NCI-H748 treated with DMSO at 0.1 percent for 48 hours (cell line): ENCODE measurements around the gene ICE1.
A peak's percentile ranks its signal among the peaks of the same experiment; 100 is the strongest.
"Not testable (repeated sequence)": the region's sequence is repeated elsewhere in the genome, so short reads cannot be mapped to it uniquely, and the experiment has no call there.

ENCODE experiments used
- DNase-seq: peaks from one replicate; lab custom pipeline; 2025; lab: John Stamatoyannopoulos, UW

The ICE1 gene, protein sequence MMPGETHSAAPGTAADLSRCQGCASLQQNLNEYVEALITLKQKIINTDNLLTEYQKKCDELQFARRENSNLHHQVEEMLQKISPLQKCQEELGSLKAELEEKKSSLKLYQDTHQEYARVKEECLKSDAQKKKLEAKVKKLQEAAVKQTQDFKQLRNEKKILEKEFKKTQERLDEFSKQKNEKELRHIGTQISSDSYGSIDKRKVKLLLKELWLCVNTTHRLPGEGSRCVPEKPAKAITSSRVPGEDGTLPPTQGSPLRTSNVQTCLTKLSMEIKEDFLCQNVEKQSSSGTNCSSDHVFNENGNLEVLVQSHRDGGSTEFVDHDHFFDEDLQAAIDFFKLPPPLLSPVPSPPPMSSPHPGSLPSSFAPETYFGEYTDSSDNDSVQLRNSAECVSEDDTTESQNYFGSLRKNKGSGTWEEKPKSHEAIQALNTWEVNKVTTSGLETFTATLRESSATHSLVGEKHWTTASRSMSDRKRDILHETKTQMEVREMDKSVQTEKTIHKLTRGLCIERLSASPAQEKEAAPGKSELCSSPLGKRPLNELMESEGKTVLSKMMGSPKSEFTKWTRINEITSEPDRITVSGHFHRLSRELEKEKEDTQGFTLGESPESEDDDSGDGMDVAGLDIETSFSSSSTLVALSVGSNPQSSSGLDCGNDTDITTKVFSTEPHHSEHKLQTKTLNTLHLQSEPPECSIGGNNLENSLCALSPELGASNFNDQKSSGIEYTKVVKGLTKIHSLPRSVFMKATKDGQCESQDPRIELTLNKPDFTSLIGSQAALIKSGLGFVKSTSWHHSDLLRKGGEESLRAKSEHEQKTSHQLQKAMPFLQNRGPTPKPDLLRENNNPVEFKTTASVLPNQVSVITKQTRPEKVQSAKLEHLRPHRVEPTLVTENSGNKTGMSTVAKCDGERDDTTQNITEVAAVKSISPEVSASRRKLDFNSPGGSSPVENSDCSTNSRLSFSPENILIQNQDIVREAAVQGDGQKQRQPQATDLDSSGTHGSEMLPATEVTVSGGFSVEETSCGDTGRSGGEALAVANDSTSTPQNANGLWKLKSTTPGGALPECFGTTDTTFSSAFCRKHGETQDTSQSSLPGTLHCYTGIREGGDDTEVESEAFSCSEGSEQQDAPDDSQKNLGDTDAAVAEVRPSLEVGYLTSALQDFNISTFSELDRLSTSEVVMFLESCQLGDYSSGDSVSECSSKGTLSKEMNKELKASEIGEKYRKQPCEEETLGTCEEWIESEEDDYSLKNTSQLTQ (N-terminal part only)

DNA sequence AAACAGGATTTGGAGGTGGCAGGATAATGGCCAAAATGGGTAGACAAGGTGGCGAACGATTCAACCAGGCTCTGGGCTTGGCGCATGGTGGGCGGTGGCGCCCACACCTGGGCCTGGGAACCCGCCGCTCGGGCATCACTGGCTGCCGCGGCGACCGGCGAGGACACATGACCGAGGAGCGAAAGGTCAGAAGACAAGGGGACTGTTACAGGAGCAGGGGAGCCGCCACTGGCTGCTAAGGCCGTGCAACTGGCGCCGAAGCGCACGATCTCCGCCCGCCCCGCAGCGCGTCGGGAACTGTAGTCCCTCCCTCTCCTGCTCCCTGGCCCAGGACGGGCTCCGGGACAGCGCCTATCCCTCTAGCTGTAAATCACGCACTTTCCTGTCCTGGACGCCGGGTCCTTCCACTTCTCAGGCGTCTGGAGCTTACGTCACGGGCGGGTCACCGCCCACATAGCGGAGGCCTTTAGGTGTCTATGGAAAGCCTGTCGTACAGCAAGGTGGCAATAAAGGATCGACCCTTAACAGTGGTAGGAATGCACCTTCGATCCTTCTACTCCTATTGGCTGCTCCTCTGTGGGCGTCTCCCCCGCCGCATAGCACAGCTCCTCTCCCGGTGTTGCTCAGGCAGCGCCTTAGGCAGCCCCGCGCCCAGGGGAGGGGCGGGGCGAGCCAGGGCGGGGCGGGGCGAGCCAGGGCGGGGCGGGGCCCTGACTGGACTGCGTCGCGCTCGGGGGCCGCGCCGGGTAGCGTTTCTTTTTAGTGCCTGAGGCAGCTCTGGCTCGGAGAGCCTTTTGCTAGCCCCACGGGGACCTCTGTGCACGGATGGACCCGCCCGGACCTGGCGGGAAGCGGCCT is at the start of gene ICE1:
Gene ICE1, plus strand, starts transcription at position 717 of the 858 bp plus-strand sequence. CDS start 239 bp downstream, outside the sequence.
- peak; percentile 100 for DNase-seq

DNA sequence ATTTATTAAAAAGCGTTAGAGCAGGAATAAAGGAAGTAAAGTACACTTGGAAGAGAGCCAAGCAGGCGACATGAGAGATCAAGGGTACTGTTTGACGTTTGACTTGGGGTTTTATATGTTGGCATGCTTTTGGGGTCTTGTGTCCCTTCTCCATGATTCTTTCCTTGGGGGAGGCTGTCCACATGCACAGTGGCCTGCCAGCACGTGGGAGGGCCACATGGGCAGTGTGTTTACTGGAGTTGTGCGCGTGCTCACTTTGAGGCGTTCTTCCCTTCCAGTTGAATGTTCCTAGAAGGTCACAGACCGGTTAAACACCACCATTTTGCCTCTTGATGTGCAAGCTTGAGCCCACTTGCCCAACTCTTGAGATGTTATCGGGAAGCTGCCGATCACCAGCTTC is 49.5 kb upstream of the ICE1 start:
- DNase-seq = no peak

DNA sequence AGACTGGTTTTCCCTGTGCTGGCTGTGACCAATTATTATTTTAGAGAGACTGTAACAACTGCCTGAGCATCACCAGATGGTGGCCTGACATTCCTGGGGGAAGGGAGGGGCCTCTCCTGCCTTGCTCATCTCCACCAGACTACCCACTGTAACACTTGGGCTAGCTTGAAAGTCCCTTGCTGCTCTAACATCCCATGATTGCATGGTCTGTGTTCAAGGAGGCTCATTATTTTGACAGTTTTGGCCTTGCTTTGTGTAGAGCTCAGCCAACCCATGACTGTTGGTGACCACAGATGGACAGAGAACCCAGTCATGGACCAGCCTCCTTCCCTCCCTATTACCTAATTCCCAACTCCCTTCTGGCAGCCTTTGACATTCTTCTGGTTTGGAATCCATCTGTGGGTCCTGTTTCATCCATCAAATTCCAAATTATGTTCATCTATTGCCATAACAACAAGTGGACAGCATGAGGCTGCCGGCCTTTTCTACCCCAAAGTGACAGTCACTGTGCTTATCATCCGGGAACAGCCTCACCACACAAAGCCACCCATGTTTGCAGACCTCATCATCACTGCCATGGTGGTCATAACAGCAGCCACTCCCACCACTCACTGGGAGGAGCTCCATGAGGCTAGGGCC is 49.0 kb upstream of the ICE1 start:
- DNase-seq = no peak

DNA sequence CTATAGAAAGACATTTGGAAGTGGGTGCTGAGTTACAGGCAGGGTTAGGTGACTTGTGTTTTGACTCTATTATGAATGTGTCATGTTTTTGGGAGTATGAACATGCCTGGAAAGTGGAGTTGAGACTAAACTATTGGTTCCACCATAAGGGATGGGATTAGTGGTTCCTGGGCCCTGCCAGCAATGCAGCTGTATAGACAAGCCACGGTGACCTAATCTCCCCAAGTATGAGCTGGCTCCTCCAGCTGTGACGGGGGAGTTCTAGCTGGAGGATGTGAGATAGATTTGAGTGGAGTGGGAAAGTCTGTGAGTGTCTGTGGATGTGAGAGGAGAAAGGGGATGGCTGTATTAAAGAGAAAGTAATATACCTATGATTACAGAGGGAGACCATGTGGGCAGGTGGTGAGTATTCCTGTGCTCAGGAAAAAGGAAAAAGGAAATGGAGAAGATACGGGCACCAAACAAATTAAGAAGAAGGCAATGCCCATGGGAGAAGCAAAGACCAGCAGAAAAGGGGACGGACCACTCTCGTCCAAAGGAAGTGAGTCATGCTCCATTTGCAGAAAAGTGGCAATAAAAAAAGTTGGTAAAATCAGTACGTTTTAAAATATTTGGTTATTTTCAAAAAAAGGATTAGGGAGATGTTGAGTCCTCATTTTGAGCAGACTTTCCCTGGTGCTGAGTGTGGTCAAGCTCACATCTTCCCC is 48.3 kb upstream of the ICE1 start:
- DNase-seq = no peak

DNA sequence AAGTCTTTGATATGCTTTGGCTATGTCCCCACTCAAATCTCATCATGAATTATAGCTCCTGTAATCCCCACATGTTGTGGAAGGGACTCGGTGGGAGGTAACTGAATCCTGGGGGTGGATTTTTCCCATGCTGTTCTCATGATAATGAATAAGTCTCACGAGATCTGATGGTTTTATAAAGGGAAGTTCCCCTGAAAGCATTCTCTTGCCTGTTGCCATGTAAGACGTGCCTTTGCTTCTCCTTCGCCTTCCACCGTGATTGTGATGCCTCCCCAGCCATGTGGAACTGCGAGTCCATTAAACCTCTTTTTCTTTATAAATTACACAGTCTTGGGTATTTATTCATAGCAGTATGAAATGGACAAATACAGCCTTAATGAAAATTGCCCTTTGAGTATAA is 44.7 kb upstream of the ICE1 start:
- no peak for DNase-seq

DNA sequence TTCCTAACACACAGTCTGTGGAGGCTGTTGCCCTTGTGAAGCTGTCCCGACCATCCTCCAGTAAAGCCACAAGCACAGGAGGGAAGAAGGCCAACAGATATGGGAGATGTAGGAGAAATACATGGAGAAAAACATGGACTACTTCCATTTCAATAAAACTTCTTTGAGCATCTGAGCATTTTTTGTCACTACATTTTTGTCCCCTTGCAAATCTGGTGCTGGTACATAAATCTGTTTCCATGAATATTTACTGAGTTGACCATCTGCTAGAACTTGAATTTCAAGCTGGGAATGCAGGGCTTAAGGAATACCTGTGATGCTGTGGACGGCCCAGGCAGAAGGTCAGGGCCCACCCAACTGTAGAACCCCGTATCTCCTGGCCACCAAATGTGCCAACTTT is 43.9 kb upstream of the ICE1 start:
- DNase-seq = no peak

DNA sequence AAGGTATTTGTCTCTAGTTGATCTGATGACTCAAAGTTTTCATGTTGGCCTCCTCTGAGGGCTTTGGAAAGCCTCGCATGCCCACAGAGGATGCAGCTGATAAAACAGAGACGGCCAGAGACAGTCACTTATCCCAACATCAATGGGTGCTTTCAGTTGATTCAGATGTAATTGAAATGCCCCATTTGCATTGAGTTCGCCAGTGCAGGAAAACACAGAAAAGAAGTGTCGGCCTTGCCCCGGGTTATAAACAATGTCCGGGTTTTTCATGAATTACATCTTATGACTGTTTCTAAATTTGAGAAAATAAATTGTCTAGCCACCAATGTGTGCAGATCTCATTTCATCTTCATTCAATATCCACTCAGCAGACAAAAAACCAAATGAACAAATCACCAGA is 42.2 kb upstream of the ICE1 start:
- DNase-seq = no peak

DNA sequence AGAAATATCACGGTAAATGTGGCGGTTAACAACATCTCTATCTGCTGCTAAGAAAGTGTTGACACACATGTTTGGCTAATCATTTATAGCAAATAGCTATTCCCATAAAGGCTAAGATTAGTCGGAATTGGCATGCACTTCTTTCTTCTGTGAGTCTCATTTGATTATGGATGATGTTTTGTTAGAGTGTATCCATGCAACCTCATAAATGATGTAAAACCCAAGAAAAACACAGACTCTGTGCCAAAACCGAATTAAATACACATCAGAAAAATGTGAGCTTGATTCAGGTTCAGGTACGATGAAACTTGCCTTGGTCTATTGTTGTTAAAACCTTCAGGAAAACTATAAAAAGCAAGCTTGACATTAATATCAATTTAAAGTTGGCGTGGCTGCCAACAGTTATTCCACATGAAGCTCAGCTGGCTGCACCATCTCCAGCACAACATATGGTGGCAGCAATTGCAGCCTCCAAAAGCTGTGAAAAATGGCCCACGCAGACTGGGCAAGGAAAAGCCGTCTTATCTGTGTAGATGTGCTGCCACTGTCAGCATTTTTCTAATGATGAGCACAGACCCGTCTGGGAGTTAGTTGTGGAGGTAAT is 41.1 kb upstream of the ICE1 start:
- DNase-seq = no peak

DNA sequence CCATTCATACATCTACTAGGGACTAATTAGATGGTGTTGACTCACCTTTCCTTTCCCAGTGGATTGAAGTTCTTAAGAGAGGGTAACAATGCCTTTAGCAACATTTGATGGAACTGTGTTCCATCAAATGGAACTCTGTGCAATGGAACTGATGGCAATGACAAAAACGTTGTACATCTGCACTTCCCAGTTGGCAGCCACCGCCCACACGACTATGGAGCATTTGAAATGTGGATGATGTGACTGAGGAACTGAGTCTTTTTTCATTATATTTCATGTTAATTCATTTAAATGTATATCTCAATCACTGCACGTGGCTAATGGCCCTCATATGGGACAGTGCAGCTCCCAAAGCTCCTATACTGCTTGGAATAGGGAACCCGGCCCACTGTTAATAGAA is 39.0 kb upstream of the ICE1 start:
- no peak for DNase-seq

DNA sequence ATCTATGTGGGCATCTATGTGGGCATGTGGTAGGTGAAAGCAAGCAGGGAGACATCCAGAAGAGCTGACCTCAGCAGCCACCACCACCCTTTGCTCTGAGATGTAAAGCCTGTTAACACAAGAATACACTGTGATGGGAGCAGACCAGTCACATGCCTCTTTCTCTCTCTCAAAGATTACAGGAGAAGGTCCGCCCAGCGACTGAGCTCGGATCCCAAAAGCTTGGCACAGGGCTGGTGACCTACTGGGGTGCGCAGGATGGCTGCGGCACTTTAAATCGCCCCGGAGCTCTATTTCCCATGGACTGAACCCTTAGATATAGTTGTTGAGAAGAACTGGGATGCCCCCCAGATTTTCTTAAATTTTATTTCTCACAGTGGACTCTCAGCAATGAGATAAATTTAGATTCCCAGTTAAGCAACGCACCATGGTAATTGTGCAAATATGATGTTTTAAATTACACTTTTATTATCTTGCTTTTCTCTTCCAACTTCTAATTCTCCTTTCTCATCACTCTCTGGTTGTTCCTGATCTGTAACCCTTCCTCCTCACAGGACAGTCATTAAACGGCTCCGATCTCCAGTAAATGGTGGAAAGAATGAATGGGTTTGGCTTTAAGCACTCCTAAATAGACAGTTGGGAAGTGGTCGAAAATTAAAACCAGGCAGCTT is 37.7 kb upstream of the ICE1 start:
- no peak for DNase-seq

DNA sequence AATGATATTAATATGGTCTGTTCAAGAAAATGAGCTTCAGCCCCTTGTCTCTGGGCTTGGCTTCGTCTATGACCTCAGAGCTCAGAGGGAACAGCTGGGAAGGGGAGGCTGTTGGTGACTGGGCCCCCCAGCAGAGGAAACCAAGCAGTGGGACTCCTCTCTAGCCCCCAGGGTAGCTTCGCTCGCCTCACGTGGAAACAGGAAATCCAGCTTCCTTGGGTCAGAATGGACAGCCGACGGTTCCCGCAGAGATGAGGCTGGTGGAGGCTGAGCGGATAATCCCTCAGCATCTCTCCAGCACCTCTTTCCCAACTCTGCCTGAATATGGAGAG is 37.2 kb upstream of the ICE1 start:
- no peak for DNase-seq

DNA sequence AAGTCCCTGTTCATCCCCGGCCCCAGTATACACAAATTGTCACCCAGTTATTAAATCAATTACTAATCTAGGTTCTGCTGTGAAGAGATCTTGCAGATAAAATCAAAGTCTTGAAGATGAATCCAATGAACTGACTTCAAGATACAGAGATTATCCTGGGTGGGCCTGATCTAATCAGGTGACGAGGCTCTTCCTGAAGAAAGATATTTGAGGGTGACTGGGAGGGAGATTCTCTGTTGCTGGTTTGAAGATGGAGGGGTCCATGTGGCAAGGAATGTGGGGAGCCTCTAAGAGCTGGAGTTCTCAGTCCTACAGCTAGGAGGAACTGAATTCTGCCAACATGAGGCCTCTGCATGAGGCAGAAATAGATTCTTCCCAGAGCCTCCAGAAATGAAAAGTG is 36.1 kb upstream of the ICE1 start:
- DNase-seq = no peak

DNA sequence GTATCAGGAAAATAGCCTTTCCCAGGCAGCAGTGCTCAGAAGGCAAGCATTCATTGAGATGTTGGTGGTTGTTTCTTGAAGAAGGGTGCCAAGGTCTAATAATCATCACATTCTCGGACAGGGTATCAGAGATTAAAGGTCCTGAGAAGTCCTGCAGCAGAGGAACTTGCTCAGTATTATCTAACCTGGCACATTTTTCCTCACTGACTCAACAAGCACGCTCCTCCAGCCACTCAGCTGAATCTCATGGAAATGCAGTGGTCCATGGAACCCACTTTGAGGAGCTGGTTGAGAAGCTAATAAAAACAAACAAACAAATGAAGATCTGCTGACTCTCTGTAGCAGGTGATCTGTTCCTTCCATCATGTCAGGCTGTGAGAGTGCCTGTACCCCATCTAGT is 35.3 kb upstream of the ICE1 start:
- no peak for DNase-seq

DNA sequence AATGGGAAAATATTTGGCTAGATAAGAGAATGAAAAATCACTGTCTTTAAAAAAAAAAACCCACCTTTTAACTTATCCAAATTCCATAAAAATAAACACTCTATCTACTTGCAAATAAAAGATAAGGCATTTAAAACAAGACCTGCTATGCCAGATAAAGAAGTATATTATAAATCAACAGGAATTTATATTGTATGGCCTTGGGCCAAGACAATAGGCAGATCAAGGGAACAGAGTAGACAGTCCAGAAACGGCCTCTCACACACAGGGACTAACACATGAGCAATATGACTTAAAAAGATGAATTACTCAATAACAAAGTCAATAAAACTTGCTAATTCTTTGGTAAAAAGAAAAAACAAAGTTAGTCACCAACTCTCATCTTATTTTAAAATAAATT is 34.7 kb upstream of the ICE1 start:
- DNase-seq = no peak

DNA sequence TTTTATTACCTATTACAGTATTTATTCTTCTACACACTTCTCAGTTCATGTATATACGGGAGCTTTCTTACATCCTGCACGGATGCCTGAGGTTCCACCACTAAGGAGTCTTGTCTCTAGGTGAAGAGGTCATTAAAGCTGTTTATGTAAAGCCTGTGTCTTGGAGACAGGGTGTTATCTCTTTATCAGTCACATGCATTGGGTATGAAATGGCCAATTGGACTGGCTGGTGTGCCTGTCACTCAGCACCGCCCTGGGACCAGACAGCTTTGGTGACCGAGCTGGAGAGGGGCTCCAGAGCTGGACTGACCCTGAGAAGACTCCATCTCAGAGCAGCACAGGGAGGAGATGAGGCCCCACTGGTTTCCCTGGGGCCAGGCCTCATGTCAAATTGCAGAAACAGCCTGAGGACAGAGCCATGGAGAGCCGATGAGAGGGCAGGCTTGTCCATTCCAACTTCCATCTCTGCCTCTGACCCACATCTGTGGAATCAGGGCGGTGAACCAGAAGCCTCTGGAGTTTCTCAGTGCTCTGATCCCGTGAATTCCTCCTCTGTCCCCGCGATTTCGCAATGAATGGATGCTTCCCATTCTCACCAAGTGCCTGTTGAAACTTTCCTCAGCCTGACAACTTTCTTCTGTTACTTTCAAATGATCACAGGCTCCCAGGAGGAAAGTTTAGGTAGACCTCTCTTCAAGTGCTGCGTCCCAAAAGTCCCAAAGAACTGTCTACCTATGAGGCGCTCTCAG is 32.2 kb upstream of the ICE1 start:
- not testable (repeated sequence) for DNase-seq

DNA sequence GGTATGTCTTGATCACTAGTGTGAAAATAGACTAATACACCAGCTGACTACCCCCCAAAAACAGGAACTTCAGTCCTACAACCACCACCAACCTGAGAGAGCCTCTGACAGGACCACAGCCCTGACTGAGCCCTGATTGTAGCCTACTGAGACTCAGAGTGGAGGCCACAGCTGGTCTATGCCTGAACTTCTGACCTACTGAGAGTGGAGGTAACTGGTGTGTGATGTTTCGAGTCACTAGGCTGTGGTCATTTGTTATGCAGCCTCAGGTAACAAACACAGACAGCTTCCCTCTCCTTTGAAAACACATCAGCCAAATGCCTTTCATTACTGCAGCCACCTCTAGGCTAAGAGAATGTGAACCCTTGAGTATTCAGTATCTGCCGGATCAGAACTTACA is 30.0 kb upstream of the ICE1 start:
- DNase-seq = not testable (repeated sequence)

DNA sequence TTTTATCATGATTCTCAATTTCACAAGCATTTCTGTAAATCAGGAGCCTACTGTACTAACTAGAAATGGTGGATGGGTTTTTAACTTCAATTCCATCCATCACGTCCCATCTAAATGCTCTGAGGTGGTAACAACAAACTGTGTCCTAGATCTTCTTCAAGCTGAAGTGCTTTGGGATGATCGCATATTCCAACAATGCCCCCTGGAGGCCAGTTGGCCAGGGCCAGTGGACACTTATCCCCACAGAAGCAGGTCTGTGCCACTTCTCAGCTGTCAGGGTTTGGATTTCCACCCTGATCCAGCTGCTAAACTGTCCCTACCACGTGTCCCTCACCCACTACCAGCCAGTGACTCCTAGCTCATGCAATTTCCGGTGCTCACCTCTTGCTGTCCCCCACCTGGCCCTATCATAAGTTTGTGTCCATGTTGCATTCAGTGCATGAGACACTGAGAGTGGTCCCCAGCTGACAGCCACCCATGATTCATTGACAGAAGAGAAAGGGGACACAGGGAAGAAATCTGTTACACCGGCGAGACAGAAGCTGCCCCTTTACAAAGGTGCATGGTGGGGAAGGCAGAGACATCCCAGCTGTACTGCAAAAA is 28.0 kb upstream of the ICE1 start:
- DNase-seq = peak; percentile 36

DNA sequence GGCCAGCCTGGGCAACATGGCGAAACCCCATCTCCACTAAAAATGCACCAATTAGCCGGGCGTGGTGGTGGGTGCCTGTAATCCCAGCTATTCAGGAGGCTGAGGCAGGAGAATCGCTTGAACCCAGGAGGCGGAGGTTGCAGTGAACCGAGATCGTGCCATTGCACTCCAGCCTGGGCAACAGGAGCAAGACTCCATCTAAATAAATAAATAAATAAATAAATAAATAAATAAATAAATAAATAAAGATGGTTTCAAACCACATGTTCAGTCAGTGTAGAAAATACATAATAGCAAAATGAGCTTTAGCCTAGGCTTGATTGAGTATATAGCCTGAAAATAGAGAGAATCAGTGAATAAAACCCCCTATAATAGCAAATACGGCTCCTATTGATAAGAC is 27.4 kb upstream of the ICE1 start:
- DNase-seq = not testable (repeated sequence)
